DND-41 (cell line): ENCODE data around the gene PHLDB2.

Experiments
- ATAC-seq: fragments of 200-7000 bp; cut with Tn5 transposase; 3 replicates; pipeline ENCODE4 v1.9.1; 2021; ENCODE audit warnings: low read depth; ENCODE audit not compliant: insufficient read depth
- DNase-seq: peaks from one replicate; pipeline ENCODE4 v3.0.0-alpha.2; 2020
- H2AFZ ChIP-seq: 2 replicates; pipeline ENCODE4 v1.6.0; 2012; ENCODE audit warnings: low read depth, low read length
- H3K27ac ChIP-seq: 2 replicates; pipeline ENCODE4 v1.5.1; 2012; ENCODE audit warnings: low read length, inconsistent platforms
- H3K27me3 ChIP-seq: fragments of 200-600 bp; sonication (generic); 2 replicates; pipeline ENCODE4 v1.6.0; 2012; ENCODE audit warnings: low read length, mild to moderate bottlenecking, inconsistent platforms; ENCODE audit not compliant: insufficient read depth, poor library complexity
- H3K36me3 ChIP-seq: 2 replicates; pipeline ENCODE4 v1.5.1; 2012; ENCODE audit warnings: low read length, inconsistent platforms; ENCODE audit not compliant: insufficient read depth
- H3K4me1 ChIP-seq: 2 replicates; pipeline ENCODE4 v1.5.1; 2012; ENCODE audit warnings: mild to moderate bottlenecking, low read length; ENCODE audit not compliant: insufficient read depth
- H3K4me2 ChIP-seq: 2 replicates; pipeline ENCODE4 v1.6.0; 2012; ENCODE audit warnings: mild to moderate bottlenecking, moderate library complexity, low read length, inconsistent platforms; ENCODE audit not compliant: insufficient read depth
- H3K4me3 ChIP-seq, 2 experiments: fragments of 200-600 bp in 1 of 2; shearing (Covaris generic) in 1 of 2; 2 replicates each; pipeline ENCODE4 v1.5.1; 2012 to 2016; ENCODE audit warnings: inconsistent platforms in 2 of 2, low read length in 2 of 2, mild to moderate bottlenecking in 2 of 2, low read depth in 1 of 2, moderate library complexity in 1 of 2
- H3K79me2 ChIP-seq: 2 replicates; pipeline ENCODE4 v1.6.0; 2012; ENCODE audit warnings: low read length, inconsistent platforms; ENCODE audit not compliant: insufficient read depth
- H3K9ac ChIP-seq: 2 replicates; pipeline ENCODE4 v1.6.0; 2012; ENCODE audit warnings: low read depth, mild to moderate bottlenecking, inconsistent platforms, low read length, moderate library complexity
- H3K9me3 ChIP-seq: 2 replicates; pipeline ENCODE4 v1.5.1; 2012; ENCODE audit warnings: low read length, moderate library complexity, mild to moderate bottlenecking, inconsistent platforms; ENCODE audit not compliant: insufficient read depth, severe bottlenecking
- H4K20me1 ChIP-seq: 2 replicates; pipeline ENCODE4 v1.6.0; 2012; ENCODE audit warnings: low read length; ENCODE audit not compliant: insufficient read depth
- EZH2 ChIP-seq: IDR thresholded peaks from 3 replicates; pipeline ENCODE4 v1.6.1; 2012; ENCODE audit warnings: borderline replicate concordance, low read depth, mild to moderate bottlenecking, moderate library complexity, low read length, inconsistent platforms; ENCODE audit not compliant: severe bottlenecking
- TF ChIP-seq, protein P1 (sequence below): IDR thresholded peaks from 2 replicates; pipeline ENCODE4 v1.5.1; 2012; ENCODE audit warnings: borderline replicate concordance, low read length, moderate library complexity, mild to moderate bottlenecking; ENCODE audit not compliant: poor library complexity, severe bottlenecking; ENCODE audit errors: extremely low read depth

PHLDB2 gene

DNA sequence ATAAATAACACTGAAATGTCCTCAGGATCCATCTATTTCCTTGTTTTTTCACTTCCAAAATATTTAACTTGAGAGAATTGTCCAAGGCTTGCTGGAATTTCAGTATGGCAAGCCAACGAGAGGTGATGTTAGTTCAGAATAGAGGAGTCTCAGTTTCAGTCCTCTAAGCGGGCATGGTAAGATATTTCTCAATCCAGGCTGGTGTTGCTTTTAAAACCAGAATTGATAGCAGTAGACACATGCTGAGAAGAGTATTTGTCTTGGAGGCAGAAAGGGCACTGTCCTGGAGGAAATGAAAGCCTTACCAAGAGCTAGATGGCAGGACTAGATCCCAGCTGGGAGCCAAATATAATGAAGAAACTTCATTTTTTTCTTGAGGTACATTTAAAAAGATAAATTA lies 23.1 kb downstream of the PHLDB2 start:
- ATAC-seq: no peak
- no peak for DNase-seq
- Histone ChIP-seq H3K27ac (no peak overlapping the region), H4K20me1 (no peaks in the 10 kb centered on the region), H2AFZ (no peak overlapping the region), H3K4me2 (no peak overlapping the region), H3K27me3 (no peaks in the 10 kb centered on the region), H3K4me1 (no peaks in the 10 kb centered on the region), H3K9ac (no peak overlapping the region), H3K4me3 (no peak overlapping the region), H3K36me3 (no peaks in the 10 kb centered on the region), H3K79me2 (no peaks in the 10 kb centered on the region), H3K9me3 (no peaks in the 10 kb centered on the region)
- TF ChIP-seq EZH2: no peak
- TF ChIP-seq, protein P1, sequence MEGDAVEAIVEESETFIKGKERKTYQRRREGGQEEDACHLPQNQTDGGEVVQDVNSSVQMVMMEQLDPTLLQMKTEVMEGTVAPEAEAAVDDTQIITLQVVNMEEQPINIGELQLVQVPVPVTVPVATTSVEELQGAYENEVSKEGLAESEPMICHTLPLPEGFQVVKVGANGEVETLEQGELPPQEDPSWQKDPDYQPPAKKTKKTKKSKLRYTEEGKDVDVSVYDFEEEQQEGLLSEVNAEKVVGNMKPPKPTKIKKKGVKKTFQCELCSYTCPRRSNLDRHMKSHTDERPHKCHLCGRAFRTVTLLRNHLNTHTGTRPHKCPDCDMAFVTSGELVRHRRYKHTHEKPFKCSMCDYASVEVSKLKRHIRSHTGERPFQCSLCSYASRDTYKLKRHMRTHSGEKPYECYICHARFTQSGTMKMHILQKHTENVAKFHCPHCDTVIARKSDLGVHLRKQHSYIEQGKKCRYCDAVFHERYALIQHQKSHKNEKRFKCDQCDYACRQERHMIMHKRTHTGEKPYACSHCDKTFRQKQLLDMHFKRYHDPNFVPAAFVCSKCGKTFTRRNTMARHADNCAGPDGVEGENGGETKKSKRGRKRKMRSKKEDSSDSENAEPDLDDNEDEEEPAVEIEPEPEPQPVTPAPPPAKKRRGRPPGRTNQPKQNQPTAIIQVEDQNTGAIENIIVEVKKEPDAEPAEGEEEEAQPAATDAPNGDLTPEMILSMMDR: no peak

DNA sequence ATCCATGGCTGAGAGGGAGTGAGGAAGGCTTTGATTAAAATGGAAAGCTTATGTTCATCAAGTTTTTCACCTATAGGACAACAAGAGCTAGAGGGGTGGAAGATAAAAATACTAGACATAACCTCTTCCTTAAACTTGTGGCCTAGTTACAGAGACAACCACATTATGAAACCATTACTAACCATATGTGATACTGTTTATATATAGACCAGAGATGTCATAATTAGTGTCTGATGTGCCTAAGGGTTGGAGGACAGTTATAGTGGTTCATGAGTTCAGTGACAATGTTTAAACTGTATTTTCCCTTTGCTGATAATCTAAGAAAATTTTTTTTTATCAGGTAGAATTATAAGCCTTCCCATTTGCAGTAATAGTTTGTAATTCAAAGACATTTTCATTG lies 23.7 kb downstream of the PHLDB2 start:
- Histone ChIP-seq H3K4me3 (no peak overlapping the region), H3K9me3 (no peaks in the 10 kb centered on the region), H4K20me1 (no peaks in the 10 kb centered on the region), H3K4me2 (no peak overlapping the region), H3K27me3 (no peaks in the 10 kb centered on the region), H3K27ac (no peak overlapping the region), H3K4me1 (no peaks in the 10 kb centered on the region), H3K36me3 (no peaks in the 10 kb centered on the region), H3K9ac (no peak overlapping the region), H3K79me2 (no peaks in the 10 kb centered on the region), H2AFZ (no peak overlapping the region)
- ATAC-seq: no peak
- TF ChIP-seq, protein P1: no peak
- TF ChIP-seq EZH2: no peak
- DNase-seq: no peak

DNA sequence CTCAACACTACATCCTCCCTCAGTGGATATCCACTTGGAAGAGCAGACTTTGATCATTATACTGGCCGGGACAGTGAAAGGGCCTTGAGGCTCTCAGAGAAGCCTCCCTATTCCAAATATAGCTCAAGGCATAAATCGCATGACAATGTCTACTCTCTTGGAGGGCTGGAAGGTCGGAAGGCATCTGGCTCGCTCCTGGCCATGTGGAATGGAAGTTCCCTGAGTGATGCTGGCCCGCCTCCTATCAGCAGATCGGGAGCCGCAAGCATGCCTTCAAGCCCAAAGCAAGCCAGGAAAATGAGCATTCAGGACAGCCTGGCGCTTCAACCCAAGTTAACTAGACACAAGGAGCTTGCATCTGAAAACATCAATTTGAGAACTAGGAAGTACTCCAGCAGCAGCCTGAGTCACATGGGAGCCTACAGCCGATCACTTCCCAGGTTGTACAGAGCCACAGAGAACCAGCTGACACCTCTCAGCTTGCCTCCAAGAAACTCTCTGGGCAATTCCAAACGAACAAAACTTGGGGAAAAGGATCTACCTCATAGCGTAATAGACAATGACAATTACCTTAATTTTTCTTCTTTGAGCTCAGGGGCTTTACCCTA lies 25.4 kb downstream of the PHLDB2 start:
- Histone ChIP-seq H4K20me1 (no peaks in the 10 kb centered on the region), H3K9me3 (no peaks in the 10 kb centered on the region), H3K27me3 (no peaks in the 10 kb centered on the region), H3K36me3 (no peaks in the 10 kb centered on the region), H3K79me2 (no peaks in the 10 kb centered on the region), H3K4me3 (no peak overlapping the region), H3K27ac (no peak overlapping the region), H3K9ac (no peak overlapping the region), H3K4me2 (no peak overlapping the region), H2AFZ (no peak overlapping the region), H3K4me1 (no peaks in the 10 kb centered on the region)
- DNase-seq (no peak), ATAC-seq (no peak)
- no peak for TF ChIP-seq EZH2
- TF ChIP-seq, protein P1: no peak
